ENCODE measurements around the gene BEST1. TPM values are rescaled to one million over a fixed set of nuclear protein-coding genes. Genes with fewer than 3 reads are reported as not detected.
A peak's percentile ranks its signal among the peaks of the same experiment; 100 is the strongest.

The BEST1 gene
- total RNA-seq, 4 donors from 2014 or later: 0.40 to 3.7 (median 2.6) TPM

GRCh38 chr11:61921446-61921845 is 28.7 kb upstream of the BEST1 start:
- Histone ChIP-seq H3K36me3 (no peaks in the 10 kb centered on the region), H3K27me3 (peaks cover 52% of the 10 kb centered on the region), H3K27ac (peak overlapping the region in 1 of 4 donors; percentile 82), H3K9me3 (no peaks in the 10 kb centered on the region), H3K4me1 (peaks cover 0 to 37% (median 12%) of the 10 kb centered on the region in 4 donors), H3K4me3 (no peak overlapping the region)
- in situ Hi-C loops (cut with MboI; ENCODE audit: low pct_ligation_motif_present in 1 of 4, low pct_unique_long_range_greater_than_20kb in 1 of 4, low sequenced_read_pairs in 3 of 4): no loop called here
- no peak for TF ChIP-seq CTCF (IDR thresholded peaks at IDR 0.05)
- no peak for TF ChIP-seq EP300 (IDR thresholded peaks at IDR 0.05; ENCODE audit: low read depth)
- TF ChIP-seq POLR2AphosphoS5 (IDR thresholded peaks at IDR 0.05): no peak
- no peak for TF ChIP-seq POLR2A (IDR thresholded peaks at IDR 0.05)
- intact Hi-C loops (cut with DNase I; ENCODE audit: low total_unique reads): no loop called here
- 67 to 93% methylated on average over 1 to 3 of the region's 3 CpGs for WGBS, 2 donors (ENCODE audit: low coverage in 1 of 2)
- no peak for DNase-seq

GRCh38 chr11:61922539-61922938 is 27.6 kb upstream of the BEST1 start:
- 20 to 40% methylated on average over 1 to 6 of the region's 6 CpGs for WGBS, 2 donors (ENCODE audit: low coverage in 1 of 2)
- Histone ChIP-seq H3K4me3 (no peak overlapping the region), H3K27me3 (peaks cover 43% of the 10 kb centered on the region), H3K36me3 (no peaks in the 10 kb centered on the region), H3K4me1 (peaks cover 0 to 30% (median 8%) of the 10 kb centered on the region in 4 donors), H3K27ac (peak overlapping the region; percentile 64 to 82 (median 76)), H3K9me3 (no peaks in the 10 kb centered on the region)
- intact Hi-C loops (cut with DNase I; ENCODE audit: low total_unique reads): no loop called here
- TF ChIP-seq POLR2A (IDR thresholded peaks at IDR 0.05): no peak
- no peak for TF ChIP-seq CTCF (IDR thresholded peaks at IDR 0.05)
- TF ChIP-seq EP300 (IDR thresholded peaks at IDR 0.05; ENCODE audit: low read depth): no peak
- TF ChIP-seq POLR2AphosphoS5 (IDR thresholded peaks at IDR 0.05): no peak
- in situ Hi-C loops (cut with MboI; ENCODE audit: low pct_ligation_motif_present in 1 of 4, low pct_unique_long_range_greater_than_20kb in 1 of 4, low sequenced_read_pairs in 3 of 4): no loop called here
- DNase-seq: peak; percentile 55

- in situ Hi-C loops (cut with MboI; ENCODE audit: low pct_ligation_motif_present in 1 of 4, low pct_unique_long_range_greater_than_20kb in 1 of 4, low sequenced_read_pairs in 3 of 4) (no loop called here), intact Hi-C loops (cut with DNase I; ENCODE audit: low total_unique reads) (no loop called here)
- Histone ChIP-seq H3K4me1 (peaks cover 0 to 22% (median 2%) of the 10 kb centered on the region in 4 donors), H3K27me3 (peaks cover 34% of the 10 kb centered on the region), H3K4me3 (no peak overlapping the region), H3K9me3 (no peaks in the 10 kb centered on the region), H3K36me3 (no peaks in the 10 kb centered on the region), H3K27ac (peak overlapping the region; percentile 64 to 82 (median 76))
- WGBS, 2 donors (ENCODE audit: low coverage in 1 of 2): 0 to 46% methylated on average over 2 to 15 of the region's 18 CpGs
- peak in 2 of 3 donors; percentile 8 to 41 for TF ChIP-seq POLR2AphosphoS5 (IDR thresholded peaks at IDR 0.05)
- no peak for TF ChIP-seq CTCF (IDR thresholded peaks at IDR 0.05)
- DNase-seq: peak; percentile 59
Measured at GRCh38 chr11:61923166-61924063, 26.7 kb upstream of the BEST1 start.

GRCh38 chr11:61924064-61924455 is 26.1 kb upstream of the BEST1 start:
- 61% methylated on average over 6 of the region's 6 CpGs; no CpG with 5 or more reads in 1 of the 2 donors for WGBS, 2 donors (ENCODE audit: low coverage in 1 of 2)

More at GRCh38 chr11:61924064-61924455, 26.1 kb upstream of the BEST1 start:
- in situ Hi-C loops (cut with MboI; ENCODE audit: low pct_ligation_motif_present in 1 of 4, low pct_unique_long_range_greater_than_20kb in 1 of 4, low sequenced_read_pairs in 3 of 4): no loop called here
- intact Hi-C loops (cut with DNase I; ENCODE audit: low total_unique reads): no loop called here
- no peak for TF ChIP-seq EP300 (IDR thresholded peaks at IDR 0.05; ENCODE audit: low read depth)
- TF ChIP-seq POLR2A (IDR thresholded peaks at IDR 0.05): no peak
- TF ChIP-seq CTCF (IDR thresholded peaks at IDR 0.05): no peak
- TF ChIP-seq POLR2AphosphoS5 (IDR thresholded peaks at IDR 0.05): no peak
- Histone ChIP-seq H3K36me3 (no peaks in the 10 kb centered on the region), H3K9me3 (no peaks in the 10 kb centered on the region), H3K27ac (peak overlapping the region; percentile 64 to 82 (median 76)), H3K4me3 (no peak overlapping the region), H3K4me1 (peaks cover 0 to 19% (median 2%) of the 10 kb centered on the region in 4 donors), H3K27me3 (peaks cover 28% of the 10 kb centered on the region)
- DNase-seq: no peak
